Measurements from ENCODE around the gene EPB41L4A. TPM values are rescaled to one million over a fixed set of nuclear protein-coding genes. Genes with fewer than 3 reads are reported as not detected.
A peak's percentile ranks its signal among the peaks of the same experiment; 100 is the strongest.

Gene EPB41L4A
- total RNA-seq, 6 experiments from 2014 or later, result 0.07 TPM; not detected in 5

GRCh38 chr5:112142769-112143270, 276.3 kb downstream of the EPB41L4A start:
- H3K4me3 Mint-ChIP-seq, result no peak overlapping the region
- TF ChIP-seq, protein P1, sequence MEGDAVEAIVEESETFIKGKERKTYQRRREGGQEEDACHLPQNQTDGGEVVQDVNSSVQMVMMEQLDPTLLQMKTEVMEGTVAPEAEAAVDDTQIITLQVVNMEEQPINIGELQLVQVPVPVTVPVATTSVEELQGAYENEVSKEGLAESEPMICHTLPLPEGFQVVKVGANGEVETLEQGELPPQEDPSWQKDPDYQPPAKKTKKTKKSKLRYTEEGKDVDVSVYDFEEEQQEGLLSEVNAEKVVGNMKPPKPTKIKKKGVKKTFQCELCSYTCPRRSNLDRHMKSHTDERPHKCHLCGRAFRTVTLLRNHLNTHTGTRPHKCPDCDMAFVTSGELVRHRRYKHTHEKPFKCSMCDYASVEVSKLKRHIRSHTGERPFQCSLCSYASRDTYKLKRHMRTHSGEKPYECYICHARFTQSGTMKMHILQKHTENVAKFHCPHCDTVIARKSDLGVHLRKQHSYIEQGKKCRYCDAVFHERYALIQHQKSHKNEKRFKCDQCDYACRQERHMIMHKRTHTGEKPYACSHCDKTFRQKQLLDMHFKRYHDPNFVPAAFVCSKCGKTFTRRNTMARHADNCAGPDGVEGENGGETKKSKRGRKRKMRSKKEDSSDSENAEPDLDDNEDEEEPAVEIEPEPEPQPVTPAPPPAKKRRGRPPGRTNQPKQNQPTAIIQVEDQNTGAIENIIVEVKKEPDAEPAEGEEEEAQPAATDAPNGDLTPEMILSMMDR (IDR thresholded peaks at IDR 0.05), result no peak
- H3K27me3 Mint-ChIP-seq (ENCODE audit: insufficient read depth), result no peaks in the 10 kb centered on the region
- no peak overlapping the region for H3K27ac Mint-ChIP-seq
- no peaks in the 10 kb centered on the region for H3K36me3 Mint-ChIP-seq (ENCODE audit: low read depth)
- H3K4me1 Mint-ChIP-seq (ENCODE audit: low read depth), result peaks cover 31% of the 10 kb centered on the region
- no peaks in the 10 kb centered on the region for H3K9me3 Mint-ChIP-seq
- peak; percentile 53 for DNase-seq

DNA sequence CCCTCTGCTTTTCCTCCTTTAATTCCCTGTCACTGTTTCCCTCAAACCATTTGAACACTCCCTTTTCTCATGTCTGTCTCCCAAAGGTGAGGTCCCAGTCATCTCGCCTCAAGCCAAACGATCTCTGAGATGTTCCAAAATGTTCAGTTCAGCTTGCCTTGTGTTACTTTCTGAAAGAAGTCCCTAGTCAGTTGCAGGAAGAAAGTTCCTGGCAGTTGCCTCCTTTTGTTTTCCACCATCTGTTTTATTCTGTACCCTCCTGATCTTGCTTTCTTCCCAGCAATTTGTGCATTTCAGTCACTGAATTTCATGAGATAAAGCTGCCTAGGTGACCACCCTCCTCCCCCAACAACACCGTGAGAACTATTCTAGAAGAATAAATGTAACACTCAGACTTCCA, 277.5 kb downstream of the EPB41L4A start:
- Mint-ChIP-seq H3K9me3 (no peaks in the 10 kb centered on the region), H3K4me3 (no peak overlapping the region), H3K36me3 (ENCODE audit: low read depth) (no peaks in the 10 kb centered on the region), H3K27me3 (ENCODE audit: insufficient read depth) (no peaks in the 10 kb centered on the region), H3K4me1 (ENCODE audit: low read depth) (peaks cover 23% of the 10 kb centered on the region), H3K27ac (no peak overlapping the region)
- no peak for DNase-seq
- TF ChIP-seq, protein P1 (IDR thresholded peaks at IDR 0.05), result no peak

- TF ChIP-seq, protein P1 (IDR thresholded peaks at IDR 0.05), result no peak
- no peak overlapping the region for H3K4me3 Mint-ChIP-seq
- no peaks in the 10 kb centered on the region for H3K27me3 Mint-ChIP-seq (ENCODE audit: insufficient read depth)
- no peak for DNase-seq
- H3K4me1 Mint-ChIP-seq (ENCODE audit: low read depth), result peaks cover 9% of the 10 kb centered on the region; the same call in 1 of the 2 replicates
- H3K9me3 Mint-ChIP-seq, result no peaks in the 10 kb centered on the region; the same call in 1 of the 2 replicates
- H3K36me3 Mint-ChIP-seq (ENCODE audit: low read depth), result no peaks in the 10 kb centered on the region
- no peak overlapping the region for H3K27ac Mint-ChIP-seq
These were observed 280.6 kb downstream of the EPB41L4A start for GRCh38 chr5:112138526-112138925.

GRCh38 chr5:112136773-112137172, 282.3 kb downstream of the EPB41L4A start:
- TF ChIP-seq, protein P1 (IDR thresholded peaks at IDR 0.05), result no peak
- H3K27ac Mint-ChIP-seq, result no peak overlapping the region
- H3K36me3 Mint-ChIP-seq (ENCODE audit: low read depth), result no peaks in the 10 kb centered on the region
- H3K9me3 Mint-ChIP-seq, result no peaks in the 10 kb centered on the region; the same call in 1 of the 2 replicates
- no peaks in the 10 kb centered on the region for H3K27me3 Mint-ChIP-seq (ENCODE audit: insufficient read depth)
- DNase-seq, result no peak
- H3K4me3 Mint-ChIP-seq, result no peak overlapping the region
- H3K4me1 Mint-ChIP-seq (ENCODE audit: low read depth), result no peaks in the 10 kb centered on the region

DNA sequence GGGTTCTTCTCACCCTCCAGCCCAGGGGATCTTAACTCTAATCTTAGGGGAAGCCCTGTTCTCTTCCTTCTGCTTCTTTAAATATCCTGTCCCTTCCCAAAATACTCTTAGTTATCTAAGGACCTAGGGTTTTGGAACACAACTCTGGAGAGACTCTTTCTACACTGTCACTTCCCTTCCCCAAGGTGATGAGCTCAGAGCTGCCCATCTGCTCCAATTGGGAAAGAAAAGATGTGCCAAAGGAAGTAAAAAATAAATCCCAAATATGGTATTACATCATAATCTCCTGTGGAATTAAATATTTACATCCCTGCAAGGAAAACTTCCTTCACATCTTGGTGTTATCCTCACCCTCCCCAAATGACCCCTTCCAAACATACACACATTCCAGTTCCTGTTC, 291.2 kb downstream of the EPB41L4A start:
- H3K4me3 Mint-ChIP-seq, result no peak overlapping the region
- no peak for DNase-seq
- no peaks in the 10 kb centered on the region for H3K36me3 Mint-ChIP-seq (ENCODE audit: low read depth)
- no peaks in the 10 kb centered on the region; the same call in 1 of the 2 replicates for H3K27me3 Mint-ChIP-seq (ENCODE audit: insufficient read depth)
- no peaks in the 10 kb centered on the region for H3K9me3 Mint-ChIP-seq
- no peak overlapping the region for H3K27ac Mint-ChIP-seq
- TF ChIP-seq, protein P1 (IDR thresholded peaks at IDR 0.05), result no peak
- H3K4me1 Mint-ChIP-seq (ENCODE audit: low read depth), result no peaks in the 10 kb centered on the region; the same call in 1 of the 2 replicates

Data from HFFc6 (cell line).